Pancreas (tissue), 10 donors: ENCODE measurements around the gene CTNNA3. TPM values are rescaled to one million over a fixed set of nuclear protein-coding genes. Genes with fewer than 3 reads are reported as not detected.

Experiments used
- ATAC-seq, 4 donors: fragments of 200-7000 bp; cut with Tn5 transposase; one replicate each; pipeline versions ENCODE4 v1.8.0 to v1.9.1; 2020; ENCODE audit warnings: mild to moderate bottlenecking in 4 of 4, moderate library complexity in 4 of 4
- DNase-seq, 6 donors: peaks; one replicate each; pipeline ENCODE4 v3.0.0-alpha.2; 2020
- FAIRE-seq: peaks from 2 replicates; lab custom pipeline; 2012; peaks lifted over from hg19 to GRCh38; lab: Jason Lieb, UNC
- H3K27ac ChIP-seq, 4 donors: fragments of 200-600 bp; sonication (generic); 1 replicate in 3 of 4; 2 replicates in 1 of 4; pipeline versions ENCODE4 v1.5.0 to v1.8.0; 2020
- H3K27me3 ChIP-seq, 4 donors: fragments of 200-600 bp; one replicate each; pipeline ENCODE4 v1.8.0; 2021
- H3K36me3 ChIP-seq, 3 donors: fragments of 200-600 bp; sonication (generic) in 1 of 3; one replicate each; pipeline versions ENCODE4 v1.5.0 to v1.8.0; 2020 to 2021
- H3K4me1 ChIP-seq, 3 donors: fragments of 200-600 bp; one replicate each; pipeline ENCODE4 v1.8.0; 2021
- H3K4me3 ChIP-seq, 4 donors: fragments of 200-600 bp; sonication (generic) in 2 of 4; one replicate each; pipeline versions ENCODE4 v1.5.0 to v1.8.0; 2020 to 2021
- H3K9me3 ChIP-seq, 4 donors: fragments of 200-600 bp; one replicate each; pipeline ENCODE4 v1.8.0; 2021
- CTCF ChIP-seq, 4 donors: fragments of 200-600 bp; sonication (generic) in 3 of 4; IDR thresholded peaks; one replicate each; pipeline versions ENCODE4 v1.5.0 to v1.8.0; 2021; ENCODE audit warnings: antibody characterized with exemption in 4 of 4
- WGBS, 2 donors: extraction: QIAGEN DNeasy Blood & Tissue Kit; methylation state at CpG; one replicate each; pipeline ENCODE4 v1.1.7; 2013; 5-methylcytosine and 5-hydroxymethylcytosine counted together
- intact Hi-C, 3 donors: fragments of 100-400 bp; cut with DNase I; formaldehyde crosslinking; loops; one replicate each; pipeline versions ENCODE4 v1.11.1 to v1.14.2; 2022
- polyA plus RNA-seq, 2 donors: library from polyadenylated mRNA; stranded (reverse); fragments of 200-250 nt; gene quantifications; one replicate each; pipeline ENCODE4 v1.2.3, GENCODE V29; 2013
- total RNA-seq, 6 donors: library from RNA; stranded (reverse); fragmentation: NEBNext Ultra II Directional in 4 of 6; extraction: Animal tissue kit (Norgen Biotek cat#: 25700) in 4 of 6; gene quantifications; one replicate each; pipeline versions ENCODE4 v1.2.1 to v1.2.4, GENCODE V29; 2021 to 2023
- donor health status: healthy with polysubstance abuse.
- donor health status: DM: no; HTN: no; CAD: no; lungs with moderate emphysema.
- donor health status: DM: no; HTN: no; CAD: no.
- donor health status: control.
- donor health status: control.
- donor health status: Bipolar disorder and iron deficiency.
- donor health status: DM: yes; HTN: yes; CAD: no.
- donor health status: DM: no; HTN: no; CAD: no.
- donor health status: DM: no; HTN: no; CAD: no.
- donor health status: DM: yes; HTN: yes; CAD: no.

The CTNNA3 gene
- total and polyA plus RNA-seq, 8 donors: 0.02 to 0.83 (median 0.21) TPM

GRCh38 chr10:66804962-66805361 is 891.0 kb downstream of the CTNNA3 start:
- H3K9me3 ChIP-seq: no peaks in the 10 kb centered on the region
- ATAC-seq: no peak
- WGBS, 2 donors: 18 to 19% methylated on average over 3 of the region's 3 CpGs
- H3K36me3 ChIP-seq: no peaks in the 10 kb centered on the region
- no peak for FAIRE-seq
- no peak for TF ChIP-seq CTCF (IDR thresholded peaks at IDR 0.05)
- no peak for DNase-seq
- H3K4me3 ChIP-seq: no peak overlapping the region
- intact Hi-C loops: no loop called here
- H3K27ac ChIP-seq: no peak overlapping the region
- H3K27me3 ChIP-seq: no peaks in the 10 kb centered on the region
- H3K4me1 ChIP-seq: peaks cover 0 to 6% (median 0%) of the 10 kb centered on the region in 3 donors

- Histone ChIP-seq H3K27me3 (no peaks in the 10 kb centered on the region), H3K4me3 (no peak overlapping the region), H3K4me1 (peaks cover 0 to 6% (median 0%) of the 10 kb centered on the region in 3 donors), H3K27ac (no peak overlapping the region), H3K9me3 (no peaks in the 10 kb centered on the region), H3K36me3 (no peaks in the 10 kb centered on the region)
- no peak for FAIRE-seq
- no peak for DNase-seq
- intact Hi-C loops: no loop called here
- ATAC-seq: no peak
- no peak for TF ChIP-seq CTCF (IDR thresholded peaks at IDR 0.05)
- 60 to 66% methylated on average over 3 of the region's 3 CpGs for WGBS, 2 donors
Measured at GRCh38 chr10:66803174-66803573, 892.8 kb downstream of the CTNNA3 start.

- no peak for TF ChIP-seq CTCF (IDR thresholded peaks at IDR 0.05)
- Histone ChIP-seq H3K27ac (no peak overlapping the region), H3K4me1 (peaks cover 0 to 4% (median 0%) of the 10 kb centered on the region in 3 donors), H3K9me3 (no peaks in the 10 kb centered on the region), H3K27me3 (no peaks in the 10 kb centered on the region), H3K4me3 (no peak overlapping the region), H3K36me3 (no peaks in the 10 kb centered on the region)
- no peak for DNase-seq
- ATAC-seq: no peak
- WGBS, 2 donors: 73 to 84% methylated on average over 2 of the region's 2 CpGs
- FAIRE-seq: no peak
- intact Hi-C loops: no loop called here
Measured at GRCh38 chr10:66799474-66799873, 896.5 kb downstream of the CTNNA3 start.

GRCh38 chr10:66795866-66796265 is 900.1 kb downstream of the CTNNA3 start:
- no peaks in the 10 kb centered on the region for H3K36me3 ChIP-seq
- H3K27ac ChIP-seq: no peak overlapping the region
- H3K4me3 ChIP-seq: no peak overlapping the region
- FAIRE-seq (no peak), DNase-seq (no peak), ATAC-seq (no peak)
- no peaks in the 10 kb centered on the region for H3K4me1 ChIP-seq
- H3K9me3 ChIP-seq: no peaks in the 10 kb centered on the region
- no peak for TF ChIP-seq CTCF (IDR thresholded peaks at IDR 0.05)
- 65 to 87% methylated on average over 2 of the region's 2 CpGs for WGBS, 2 donors
- H3K27me3 ChIP-seq: no peaks in the 10 kb centered on the region
- intact Hi-C loops: no loop called here

- no peak for ATAC-seq
Measured at GRCh38 chr10:66792441-66792840, 903.6 kb downstream of the CTNNA3 start.

More at GRCh38 chr10:66792441-66792840, 903.6 kb downstream of the CTNNA3 start:
- FAIRE-seq: no peak
- Histone ChIP-seq H3K4me3 (no peak overlapping the region), H3K9me3 (no peaks in the 10 kb centered on the region), H3K27ac (no peak overlapping the region), H3K4me1 (no peaks in the 10 kb centered on the region), H3K27me3 (no peaks in the 10 kb centered on the region), H3K36me3 (no peaks in the 10 kb centered on the region)
- intact Hi-C loops: no loop called here
- no peak for DNase-seq
- no peak for TF ChIP-seq CTCF (IDR thresholded peaks at IDR 0.05)
